Endothelial cell of umbilical vein (primary cell): ENCODE measurements around the gene MFAP2.

Experiments
- CTCF ChIP-seq, 2 donors: IDR thresholded peaks; 1 replicate in 1 of 2; 2 replicates in 1 of 2; pipeline ENCODE4 v1.5.1; 2011; ENCODE audit warnings: low read length in 2 of 2, mild to moderate bottlenecking in 2 of 2, moderate library complexity in 2 of 2, control low read depth in 1 of 2, inconsistent platforms in 1 of 2, low read depth in 1 of 2; ENCODE audit not compliant: insufficient read depth in 1 of 2; ENCODE audit errors: extremely low read depth in 1 of 2
- EZH2 ChIP-seq: IDR thresholded peaks from 2 replicates; pipeline ENCODE4 v1.6.1; 2012; ENCODE audit warnings: borderline replicate concordance, low read depth, mild to moderate bottlenecking, moderate library complexity, low read length, inconsistent platforms; ENCODE audit not compliant: severe bottlenecking
- FOS ChIP-seq: IDR thresholded peaks from 2 replicates; pipeline ENCODE4 v1.6.1; 2011; ENCODE audit warnings: mild to moderate bottlenecking, low read length, moderate library complexity, borderline replicate concordance; ENCODE audit not compliant: insufficient read depth
- GATA2 ChIP-seq: IDR thresholded peaks from 2 replicates; pipeline ENCODE4 v1.7.0; 2011; ENCODE audit warnings: low read depth, mild to moderate bottlenecking, moderate library complexity, mixed read lengths, low read length; ENCODE audit not compliant: insufficient read length, insufficient read depth
- JUN ChIP-seq: IDR thresholded peaks from 2 replicates; pipeline ENCODE4 v1.6.1; 2011; ENCODE audit warnings: borderline replicate concordance, low read depth; ENCODE audit not compliant: insufficient read length, insufficient read depth
- MAX ChIP-seq: IDR thresholded peaks from 2 replicates; pipeline ENCODE4 v1.6.1; 2011; ENCODE audit not compliant: insufficient read depth, insufficient read length
- MYC ChIP-seq: IDR thresholded peaks from one replicate; pipeline ENCODE4 v1.6.1; 2011; ENCODE audit warnings: mild to moderate bottlenecking, low read depth, low read length
- POLR2A ChIP-seq: IDR thresholded peaks from 2 replicates; pipeline ENCODE4 v1.6.1; 2012; ENCODE audit warnings: low read depth, mild to moderate bottlenecking, control low read depth, low read length

GRCh38 chr1:16975211-16975610 lies 5.2 kb downstream of the MFAP2 start:
- TF ChIP-seq CTCF (IDR thresholded peaks at IDR 0.05; ENCODE audit: extremely low read depth in 1 of 2, insufficient read depth in 1 of 2, low read depth in 1 of 2, low read length in 2 of 2) (no peak), MYC (no peak), EZH2 (no peak), POLR2A (no peak), MAX (no peak), FOS (no peak), GATA2 (no peak), JUN (no peak)
